HepG2 (cell line): ENCODE measurements around the gene ASPHD1. TPM values are rescaled to one million over a fixed set of nuclear protein-coding genes. Genes with fewer than 3 reads are reported as not detected.
A peak's percentile ranks its signal among the peaks of the same experiment; 100 is the strongest.

Experiments used
- ATF6 ChIP-seq: sonication (generic); formaldehyde crosslinking; conservative IDR thresholded peaks from 2 replicates; pipeline ENCODE4 v1.4.0; 2020; ENCODE audit warnings: missing genetic modification reagents
- BHLHE40 ChIP-seq: IDR thresholded peaks from 2 replicates; pipeline ENCODE4 v1.6.1; 2011; ENCODE audit warnings: low read length, improper control_type of control experiment
- BRD4 ChIP-seq: sonication (generic); formaldehyde crosslinking; IDR thresholded peaks from 2 replicates; pipeline ENCODE4 v1.4.0; 2020; ENCODE audit warnings: missing genetic modification reagents
- CENPX ChIP-seq: sonication (generic); formaldehyde crosslinking; IDR thresholded peaks from 2 replicates; pipeline ENCODE4 v1.9.0; 2021; ENCODE audit warnings: mild to moderate bottlenecking, missing genetic modification reagents, moderate library complexity
- NFAT5 ChIP-seq: sonication (generic); formaldehyde crosslinking; IDR thresholded peaks from 2 replicates; pipeline ENCODE4 v1.4.0; 2020; ENCODE audit warnings: missing genetic modification reagents
- PAX8 ChIP-seq: sonication (generic); formaldehyde crosslinking; IDR thresholded peaks from 2 replicates; pipeline ENCODE4 v1.8.0; 2022; ENCODE audit warnings: mild to moderate bottlenecking, missing genetic modification reagents, borderline replicate concordance
- SIN3A ChIP-seq: IDR thresholded peaks from 2 replicates; pipeline ENCODE4 v1.6.1; 2011; ENCODE audit warnings: low read depth, mild to moderate bottlenecking, control low read depth, low read length, borderline replicate concordance
- SIN3B ChIP-seq: fragments of 150-350 bp; IDR thresholded peaks from 2 replicates; pipeline ENCODE4 v1.6.1; 2014; ENCODE audit warnings: low read length
- SOX5 ChIP-seq: IDR thresholded peaks from 2 replicates; pipeline ENCODE4 v1.6.1; 2016; ENCODE audit warnings: borderline replicate concordance
- ZFP36 ChIP-seq: fragments of 150-350 bp; IDR thresholded peaks from 2 replicates; pipeline ENCODE4 v1.6.1; 2018; ENCODE audit warnings: borderline replicate concordance, low read length, low read depth; ENCODE audit not compliant: partially characterized antibody
- ZMYM3 ChIP-seq: sonication (generic); formaldehyde crosslinking; IDR thresholded peaks from 2 replicates; pipeline ENCODE4 v1.5.1; 2020; ENCODE audit warnings: mild to moderate bottlenecking, missing genetic modification reagents
- ZNF549 ChIP-seq: sonication (generic); formaldehyde crosslinking; IDR thresholded peaks from 2 replicates; pipeline ENCODE4 v1.5.0; 2020; ENCODE audit warnings: missing genetic modification reagents
- ZNF556 ChIP-seq: sonication (generic); formaldehyde crosslinking; IDR thresholded peaks from 2 replicates; pipeline ENCODE4 v1.4.0; 2020; ENCODE audit warnings: mild to moderate bottlenecking, missing genetic modification reagents, borderline replicate concordance
- ZNF598 ChIP-seq: sonication (generic); formaldehyde crosslinking; IDR thresholded peaks from 2 replicates; pipeline ENCODE4 v1.5.1; 2020; ENCODE audit warnings: mild to moderate bottlenecking, missing genetic modification reagents, borderline replicate concordance
- ZNF609 ChIP-seq: sonication (generic); formaldehyde crosslinking; IDR thresholded peaks from 2 replicates; pipeline ENCODE4 v1.4.0; 2020; ENCODE audit warnings: mild to moderate bottlenecking, missing genetic modification reagents, borderline replicate concordance
- ZNF720 ChIP-seq: sonication (generic); formaldehyde crosslinking; IDR thresholded peaks from 2 replicates; pipeline ENCODE4 v1.4.0; 2020; ENCODE audit warnings: missing genetic modification reagents
- ZNF746 ChIP-seq: sonication (generic); formaldehyde crosslinking; IDR thresholded peaks from 2 replicates; pipeline ENCODE4 v1.8.0; 2022; ENCODE audit warnings: mild to moderate bottlenecking, missing genetic modification reagents
- polyA plus RNA-seq, 8 experiments: library from polyadenylated mRNA; depleted of rRNA in 3 of 8; stranded (reverse) in 7 of 8; unstranded in 1 of 8; fragments of >200 nt; fragmentation: Illumina TruSeq in 4 of 8; extraction: Trizol in 4 of 8; gene quantifications; 2 replicates each; pipeline versions ENCODE4 v1.2.1 to v1.2.3, GENCODE V29; 2011 to 2016; ENCODE audit warnings: low read depth in 4 of 8, missing spikeins in 1 of 8, mixed read lengths in 1 of 8; ENCODE audit not compliant: insufficient read depth in 1 of 8
- total RNA-seq, 5 experiments: library from RNA; depleted of rRNA; stranded (reverse); fragments of >200 nt; fragmentation: Illumina TruSeq; extraction: Trizol; gene quantifications; 2 replicates each; pipeline ENCODE4 v1.2.3, GENCODE V29; 2016; ENCODE audit warnings: low read depth in 1 of 5

ASPHD1 gene
- total and polyA plus RNA-seq, 2 of the 13 experiments (the other 11 are each of a cell fraction or from before 2014, with no cell fraction given) = 13.1 to 19.7 TPM

GRCh38 chr16:29900102-29900887 lies at the start of gene ASPHD1 (continued):
- TF ChIP-seq SOX5 (CRISPR knock-in tag) (0 out of 2 replicates have a peak, but pooled peaks have one; percentile 7), ZNF720 (CRISPR knock-in tag) (no peak), CENPX (CRISPR knock-in tag) (no peak), SIN3A (no peak), ZNF549 (no peak), PAX8 (CRISPR knock-in tag) (no peak; the same call in 1 of the 2 replicates), BHLHE40 (0 out of 2 replicates have a peak, but pooled peaks have one; percentile 5), ZMYM3 (CRISPR knock-in tag) (0 out of 2 replicates have a peak, but pooled peaks have one; percentile 27), ZFP36 (no peak), ZNF609 (CRISPR knock-in tag) (peak; percentile 12; the same call in 1 of the 2 replicates), SIN3B (0 out of 2 replicates have a peak, but pooled peaks have one; percentile 62), ATF6 (CRISPR knock-in tag) (no peak), ZNF746 (CRISPR knock-in tag) (peak; percentile 75), ZNF598 (CRISPR knock-in tag) (no peak), NFAT5 (no peak), BRD4 (CRISPR knock-in tag) (no peak; the same call in 1 of the 2 replicates), ZNF556 (peak; percentile 54)
